NB4 (cell line): ENCODE measurements around the gene MC4R.

Source experiments
- MAX ChIP-seq: IDR thresholded peaks from 2 replicates; pipeline ENCODE4 v1.6.1; 2011; ENCODE audit warnings: low read depth, low read length
- MYC ChIP-seq: IDR thresholded peaks from 2 replicates; pipeline ENCODE4 v1.6.1; 2011; ENCODE audit warnings: low read depth, low read length
- POLR2A ChIP-seq: IDR thresholded peaks from 2 replicates; pipeline ENCODE4 v1.6.1; 2011; ENCODE audit warnings: mild to moderate bottlenecking; ENCODE audit not compliant: insufficient read length; ENCODE audit errors: extremely low read depth
- TF ChIP-seq, protein P1 (sequence below): IDR thresholded peaks from one replicate; pipeline ENCODE4 v1.5.1; 2012; ENCODE audit warnings: low read depth, low read length

DNA sequence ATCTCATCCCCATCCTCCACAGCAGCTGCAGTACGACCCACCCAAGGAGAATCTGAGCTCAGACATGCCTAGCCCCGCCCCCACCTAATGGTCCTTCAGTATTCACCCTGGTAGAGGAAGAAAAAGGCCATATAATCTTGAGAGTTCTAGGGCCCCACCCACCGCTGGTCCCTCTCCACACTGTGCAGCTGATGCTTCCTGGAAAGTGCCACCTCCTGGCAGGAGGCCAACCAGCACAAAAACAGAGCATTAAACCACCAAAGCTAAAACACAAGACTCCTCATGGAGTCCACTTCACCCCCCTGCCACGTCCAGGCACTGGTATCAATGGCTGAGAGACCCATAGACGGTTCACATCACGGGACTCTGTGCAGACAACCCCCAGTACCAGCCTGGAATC, 40.7 kb downstream of the MC4R start:
- TF ChIP-seq, protein P1, sequence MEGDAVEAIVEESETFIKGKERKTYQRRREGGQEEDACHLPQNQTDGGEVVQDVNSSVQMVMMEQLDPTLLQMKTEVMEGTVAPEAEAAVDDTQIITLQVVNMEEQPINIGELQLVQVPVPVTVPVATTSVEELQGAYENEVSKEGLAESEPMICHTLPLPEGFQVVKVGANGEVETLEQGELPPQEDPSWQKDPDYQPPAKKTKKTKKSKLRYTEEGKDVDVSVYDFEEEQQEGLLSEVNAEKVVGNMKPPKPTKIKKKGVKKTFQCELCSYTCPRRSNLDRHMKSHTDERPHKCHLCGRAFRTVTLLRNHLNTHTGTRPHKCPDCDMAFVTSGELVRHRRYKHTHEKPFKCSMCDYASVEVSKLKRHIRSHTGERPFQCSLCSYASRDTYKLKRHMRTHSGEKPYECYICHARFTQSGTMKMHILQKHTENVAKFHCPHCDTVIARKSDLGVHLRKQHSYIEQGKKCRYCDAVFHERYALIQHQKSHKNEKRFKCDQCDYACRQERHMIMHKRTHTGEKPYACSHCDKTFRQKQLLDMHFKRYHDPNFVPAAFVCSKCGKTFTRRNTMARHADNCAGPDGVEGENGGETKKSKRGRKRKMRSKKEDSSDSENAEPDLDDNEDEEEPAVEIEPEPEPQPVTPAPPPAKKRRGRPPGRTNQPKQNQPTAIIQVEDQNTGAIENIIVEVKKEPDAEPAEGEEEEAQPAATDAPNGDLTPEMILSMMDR: no peak
- TF ChIP-seq POLR2A (no peak), MYC (no peak), MAX (no peak)
